Liver (tissue), 9 donors: ENCODE results near the gene INPP5A. TPM values are rescaled to one million over a fixed set of nuclear protein-coding genes. Genes with fewer than 3 reads are reported as not detected.

Source experiments
- DNase-seq: peaks from one replicate; pipeline ENCODE4 v3.0.0-alpha.2; 2017; ENCODE audit warnings: low spot score
- H3K27ac ChIP-seq, 2 donors: one replicate each; pipeline ENCODE4 v1.7.0; 2013; ENCODE audit warnings: inconsistent platforms in 2 of 2, low read length in 2 of 2, control low read depth in 1 of 2, low read depth in 1 of 2, mild to moderate bottlenecking in 1 of 2
- H3K27me3 ChIP-seq, 4 donors: one replicate each; pipeline versions ENCODE4 v1.6.1 to v1.7.0; 2013; ENCODE audit warnings: low read length in 3 of 4, inconsistent platforms in 1 of 4, mild to moderate bottlenecking in 1 of 4, moderate library complexity in 1 of 4; ENCODE audit not compliant: control insufficient read depth in 4 of 4, insufficient read depth in 4 of 4
- H3K36me3 ChIP-seq, 4 donors: one replicate each; pipeline versions ENCODE4 v1.6.1 to v1.7.0; 2013; ENCODE audit warnings: low read length in 3 of 4, mild to moderate bottlenecking in 3 of 4, low read depth in 1 of 4, moderate library complexity in 1 of 4; ENCODE audit not compliant: control insufficient read depth in 4 of 4, insufficient read depth in 3 of 4
- H3K4me1 ChIP-seq, 4 donors: one replicate each; pipeline versions ENCODE4 v1.6.1 to v1.7.0; 2013; ENCODE audit warnings: low read length in 3 of 4, mild to moderate bottlenecking in 3 of 4, moderate library complexity in 1 of 4; ENCODE audit not compliant: control insufficient read depth in 4 of 4, insufficient read depth in 4 of 4
- H3K4me3 ChIP-seq, 3 donors: one replicate each; pipeline versions ENCODE4 v1.6.1 to v1.7.0; 2013; ENCODE audit warnings: low read length in 3 of 3, control low read depth in 1 of 3, low read depth in 1 of 3, mild to moderate bottlenecking in 1 of 3
- H3K9ac ChIP-seq, 2 donors: one replicate each; pipeline ENCODE4 v1.7.0; 2013; ENCODE audit warnings: low read length in 2 of 2, mild to moderate bottlenecking in 2 of 2, moderate library complexity in 2 of 2, control low read depth in 1 of 2, low read depth in 1 of 2
- H3K9me3 ChIP-seq, 4 donors: one replicate each; pipeline versions ENCODE4 v1.6.1 to v1.7.0; 2013; ENCODE audit warnings: low read length in 3 of 4; ENCODE audit not compliant: control insufficient read depth in 4 of 4
- EGR1 ChIP-seq, 2 donors: IDR thresholded peaks; 2 replicates each; pipeline ENCODE4 v1.6.1; 2016 to 2018; ENCODE audit warnings: antibody characterized with exemption in 2 of 2, low read depth in 2 of 2
- FOXA1 ChIP-seq: IDR thresholded peaks from 2 replicates; pipeline ENCODE4 v1.6.1; 2016; ENCODE audit warnings: antibody characterized with exemption
- FOXA2 ChIP-seq: IDR thresholded peaks from 2 replicates; pipeline ENCODE4 v1.6.1; 2016; ENCODE audit warnings: antibody characterized with exemption
- GABPA ChIP-seq, 2 donors: IDR thresholded peaks in 1 of 2; conservative IDR thresholded peaks in 1 of 2; 2 replicates each; pipeline ENCODE4 v1.6.1; 2016; ENCODE audit warnings: antibody characterized with exemption in 2 of 2, mild to moderate bottlenecking in 1 of 2, moderate library complexity in 1 of 2
- HNF4A ChIP-seq, 2 donors: conservative IDR thresholded peaks; 2 replicates each; pipeline ENCODE4 v1.6.1; 2016; ENCODE audit warnings: antibody characterized with exemption in 2 of 2, mild to moderate bottlenecking in 2 of 2
- HNF4G ChIP-seq: IDR thresholded peaks from 2 replicates; pipeline ENCODE4 v1.6.1; 2016; ENCODE audit warnings: antibody characterized with exemption
- JUND ChIP-seq, 2 donors: IDR thresholded peaks; 2 replicates each; pipeline ENCODE4 v1.6.1; 2016; ENCODE audit warnings: antibody characterized with exemption in 2 of 2
- NR2F2 ChIP-seq: IDR thresholded peaks from 2 replicates; pipeline ENCODE4 v1.6.1; 2016; ENCODE audit warnings: antibody characterized with exemption
- RAD21 ChIP-seq, 2 donors: IDR thresholded peaks; 2 replicates each; pipeline ENCODE4 v1.6.1; 2016; ENCODE audit warnings: antibody characterized with exemption in 2 of 2, mild to moderate bottlenecking in 2 of 2
- RXRA ChIP-seq, 2 donors: IDR thresholded peaks; 2 replicates each; pipeline ENCODE4 v1.6.1; 2017 to 2018; ENCODE audit warnings: antibody characterized with exemption in 2 of 2, mild to moderate bottlenecking in 1 of 2
- SP1 ChIP-seq: IDR thresholded peaks from 2 replicates; pipeline ENCODE4 v1.6.1; 2018; ENCODE audit warnings: antibody characterized with exemption, mild to moderate bottlenecking
- TAF1 ChIP-seq: conservative IDR thresholded peaks from 2 replicates; pipeline ENCODE4 v1.6.1; 2016; ENCODE audit warnings: antibody characterized with exemption, mild to moderate bottlenecking
- YY1 ChIP-seq: IDR thresholded peaks from 2 replicates; pipeline ENCODE4 v1.6.1; 2016; ENCODE audit warnings: antibody characterized with exemption, mild to moderate bottlenecking
- WGBS: extraction: QIAGEN DNeasy Blood & Tissue Kit; methylation state at CpG from one replicate; pipeline ENCODE4 v1.1.7; 2013; 5-methylcytosine and 5-hydroxymethylcytosine counted together
- polyA plus RNA-seq, 2 donors: library from polyadenylated mRNA; stranded (reverse) in 1 of 2; unstranded in 1 of 2; fragments of 200-250 nt in 1 of 2; fragments of >200 nt in 1 of 2; fragmentation: Nextera tagmentation in 1 of 2; extraction: Ambion mirVana in 1 of 2; gene quantifications; one replicate each; pipeline versions ENCODE4 v1.2.1 to v1.2.3, GENCODE V29; 2013 to 2015
- total RNA-seq, 2 donors: library from RNA; depleted of rRNA; stranded (reverse); fragments of >200 nt; gene quantifications; one replicate each; pipeline ENCODE4 v1.2.3, GENCODE V29; 2014
- TF ChIP-seq, protein P1 (sequence below): IDR thresholded peaks from 2 replicates; pipeline ENCODE4 v1.6.1; 2016; ENCODE audit warnings: antibody characterized with exemption
- TF ChIP-seq, protein P2 (sequence below): IDR thresholded peaks from 2 replicates; pipeline ENCODE4 v1.6.1; 2016; ENCODE audit warnings: antibody characterized with exemption
- TF ChIP-seq, protein P3 (sequence below): IDR thresholded peaks from 2 replicates; pipeline ENCODE4 v1.6.1; 2016; ENCODE audit warnings: antibody characterized with exemption
- TF ChIP-seq, protein P4 (sequence below): IDR thresholded peaks from 2 replicates; pipeline ENCODE4 v1.6.1; 2016; ENCODE audit warnings: antibody characterized with exemption, mild to moderate bottlenecking
- TF ChIP-seq, protein P5 (sequence below): fragments of 150-350 bp; IDR thresholded peaks from 2 replicates; pipeline ENCODE4 v1.5.1; 2017; ENCODE audit warnings: improper control_type of control experiment, low read depth, low read length; ENCODE audit not compliant: missing input control
- donor health status: healthy.
- donor health status: healthy.
- donor health status: healthy.
- donor health status: healthy.
- donor health status: healthy.

INPP5A gene
- total and polyA plus RNA-seq, 4 donors = 4.3 to 26.5 (median 10.9) TPM

DNA sequence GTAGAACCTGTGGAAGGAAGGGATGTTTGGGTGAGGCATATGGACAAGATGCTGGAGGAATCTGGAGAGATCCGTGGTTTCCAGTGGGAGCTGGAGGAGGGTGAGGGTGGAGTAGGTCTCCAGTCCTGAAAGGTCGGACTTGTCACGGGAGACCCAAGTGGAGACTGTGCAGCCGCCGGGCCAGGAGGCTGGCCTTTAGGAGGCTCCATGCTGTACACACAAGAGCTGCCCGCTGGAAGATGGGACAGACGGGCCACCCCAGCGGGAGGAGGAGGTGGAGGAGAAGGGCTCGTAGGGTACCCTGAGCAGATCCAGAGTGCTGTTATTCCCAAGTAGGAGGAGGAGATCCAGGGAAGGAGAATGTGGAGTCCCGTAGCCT is 141.6 kb downstream of the INPP5A start:
- Histone ChIP-seq H3K4me1 (peaks cover 4 to 16% (median 6%) of the 10 kb centered on the region in 4 donors), H3K4me3 (no peak overlapping the region), H3K27ac (no peak overlapping the region), H3K9me3 (no peaks in the 10 kb centered on the region), H3K36me3 (no peaks in the 10 kb centered on the region), H3K9ac (no peak overlapping the region), H3K27me3 (no peaks in the 10 kb centered on the region)
- 96% methylated on average over 10 of the region's 10 CpGs for WGBS
- TF ChIP-seq, protein P1, sequence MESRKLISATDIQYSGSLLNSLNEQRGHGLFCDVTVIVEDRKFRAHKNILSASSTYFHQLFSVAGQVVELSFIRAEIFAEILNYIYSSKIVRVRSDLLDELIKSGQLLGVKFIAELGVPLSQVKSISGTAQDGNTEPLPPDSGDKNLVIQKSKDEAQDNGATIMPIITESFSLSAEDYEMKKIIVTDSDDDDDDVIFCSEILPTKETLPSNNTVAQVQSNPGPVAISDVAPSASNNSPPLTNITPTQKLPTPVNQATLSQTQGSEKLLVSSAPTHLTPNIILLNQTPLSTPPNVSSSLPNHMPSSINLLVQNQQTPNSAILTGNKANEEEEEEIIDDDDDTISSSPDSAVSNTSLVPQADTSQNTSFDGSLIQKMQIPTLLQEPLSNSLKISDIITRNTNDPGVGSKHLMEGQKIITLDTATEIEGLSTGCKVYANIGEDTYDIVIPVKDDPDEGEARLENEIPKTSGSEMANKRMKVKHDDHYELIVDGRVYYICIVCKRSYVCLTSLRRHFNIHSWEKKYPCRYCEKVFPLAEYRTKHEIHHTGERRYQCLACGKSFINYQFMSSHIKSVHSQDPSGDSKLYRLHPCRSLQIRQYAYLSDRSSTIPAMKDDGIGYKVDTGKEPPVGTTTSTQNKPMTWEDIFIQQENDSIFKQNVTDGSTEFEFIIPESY = no peak
- no peak for TF ChIP-seq NR2F2
- no peak for TF ChIP-seq RXRA (IDR thresholded peaks at IDR 0.05)
- TF ChIP-seq RAD21 (IDR thresholded peaks at IDR 0.05) = no peak
- no peak for TF ChIP-seq HNF4A (conservative IDR thresholded peaks at IDR 0.05)
- no peak for TF ChIP-seq FOXA2
- TF ChIP-seq SP1 = no peak
- no peak for TF ChIP-seq HNF4G
- TF ChIP-seq YY1 = no peak
- TF ChIP-seq, protein P2, sequence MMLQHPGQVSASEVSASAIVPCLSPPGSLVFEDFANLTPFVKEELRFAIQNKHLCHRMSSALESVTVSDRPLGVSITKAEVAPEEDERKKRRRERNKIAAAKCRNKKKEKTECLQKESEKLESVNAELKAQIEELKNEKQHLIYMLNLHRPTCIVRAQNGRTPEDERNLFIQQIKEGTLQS = no peak
- no peak for TF ChIP-seq EGR1 (IDR thresholded peaks at IDR 0.05; ENCODE audit: low read depth in 2 of 2)
- TF ChIP-seq FOXA1 = no peak
- no peak for TF ChIP-seq TAF1
- TF ChIP-seq, protein P3, sequence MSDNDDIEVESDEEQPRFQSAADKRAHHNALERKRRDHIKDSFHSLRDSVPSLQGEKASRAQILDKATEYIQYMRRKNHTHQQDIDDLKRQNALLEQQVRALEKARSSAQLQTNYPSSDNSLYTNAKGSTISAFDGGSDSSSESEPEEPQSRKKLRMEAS = no peak
- TF ChIP-seq GABPA (IDR thresholded peaks at IDR 0.05 in 1 of 2, conservative IDR thresholded peaks at IDR 0.05 in 1 of 2) = no peak
- TF ChIP-seq JUND (IDR thresholded peaks at IDR 0.05) = no peak
- TF ChIP-seq, protein P4, sequence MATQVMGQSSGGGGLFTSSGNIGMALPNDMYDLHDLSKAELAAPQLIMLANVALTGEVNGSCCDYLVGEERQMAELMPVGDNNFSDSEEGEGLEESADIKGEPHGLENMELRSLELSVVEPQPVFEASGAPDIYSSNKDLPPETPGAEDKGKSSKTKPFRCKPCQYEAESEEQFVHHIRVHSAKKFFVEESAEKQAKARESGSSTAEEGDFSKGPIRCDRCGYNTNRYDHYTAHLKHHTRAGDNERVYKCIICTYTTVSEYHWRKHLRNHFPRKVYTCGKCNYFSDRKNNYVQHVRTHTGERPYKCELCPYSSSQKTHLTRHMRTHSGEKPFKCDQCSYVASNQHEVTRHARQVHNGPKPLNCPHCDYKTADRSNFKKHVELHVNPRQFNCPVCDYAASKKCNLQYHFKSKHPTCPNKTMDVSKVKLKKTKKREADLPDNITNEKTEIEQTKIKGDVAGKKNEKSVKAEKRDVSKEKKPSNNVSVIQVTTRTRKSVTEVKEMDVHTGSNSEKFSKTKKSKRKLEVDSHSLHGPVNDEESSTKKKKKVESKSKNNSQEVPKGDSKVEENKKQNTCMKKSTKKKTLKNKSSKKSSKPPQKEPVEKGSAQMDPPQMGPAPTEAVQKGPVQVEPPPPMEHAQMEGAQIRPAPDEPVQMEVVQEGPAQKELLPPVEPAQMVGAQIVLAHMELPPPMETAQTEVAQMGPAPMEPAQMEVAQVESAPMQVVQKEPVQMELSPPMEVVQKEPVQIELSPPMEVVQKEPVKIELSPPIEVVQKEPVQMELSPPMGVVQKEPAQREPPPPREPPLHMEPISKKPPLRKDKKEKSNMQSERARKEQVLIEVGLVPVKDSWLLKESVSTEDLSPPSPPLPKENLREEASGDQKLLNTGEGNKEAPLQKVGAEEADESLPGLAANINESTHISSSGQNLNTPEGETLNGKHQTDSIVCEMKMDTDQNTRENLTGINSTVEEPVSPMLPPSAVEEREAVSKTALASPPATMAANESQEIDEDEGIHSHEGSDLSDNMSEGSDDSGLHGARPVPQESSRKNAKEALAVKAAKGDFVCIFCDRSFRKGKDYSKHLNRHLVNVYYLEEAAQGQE = no peak
- TF ChIP-seq, protein P5, sequence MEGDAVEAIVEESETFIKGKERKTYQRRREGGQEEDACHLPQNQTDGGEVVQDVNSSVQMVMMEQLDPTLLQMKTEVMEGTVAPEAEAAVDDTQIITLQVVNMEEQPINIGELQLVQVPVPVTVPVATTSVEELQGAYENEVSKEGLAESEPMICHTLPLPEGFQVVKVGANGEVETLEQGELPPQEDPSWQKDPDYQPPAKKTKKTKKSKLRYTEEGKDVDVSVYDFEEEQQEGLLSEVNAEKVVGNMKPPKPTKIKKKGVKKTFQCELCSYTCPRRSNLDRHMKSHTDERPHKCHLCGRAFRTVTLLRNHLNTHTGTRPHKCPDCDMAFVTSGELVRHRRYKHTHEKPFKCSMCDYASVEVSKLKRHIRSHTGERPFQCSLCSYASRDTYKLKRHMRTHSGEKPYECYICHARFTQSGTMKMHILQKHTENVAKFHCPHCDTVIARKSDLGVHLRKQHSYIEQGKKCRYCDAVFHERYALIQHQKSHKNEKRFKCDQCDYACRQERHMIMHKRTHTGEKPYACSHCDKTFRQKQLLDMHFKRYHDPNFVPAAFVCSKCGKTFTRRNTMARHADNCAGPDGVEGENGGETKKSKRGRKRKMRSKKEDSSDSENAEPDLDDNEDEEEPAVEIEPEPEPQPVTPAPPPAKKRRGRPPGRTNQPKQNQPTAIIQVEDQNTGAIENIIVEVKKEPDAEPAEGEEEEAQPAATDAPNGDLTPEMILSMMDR = no peak
- DNase-seq = no peak
